ENCODE results near the gene PACC1.

PACC1 gene

DNA sequence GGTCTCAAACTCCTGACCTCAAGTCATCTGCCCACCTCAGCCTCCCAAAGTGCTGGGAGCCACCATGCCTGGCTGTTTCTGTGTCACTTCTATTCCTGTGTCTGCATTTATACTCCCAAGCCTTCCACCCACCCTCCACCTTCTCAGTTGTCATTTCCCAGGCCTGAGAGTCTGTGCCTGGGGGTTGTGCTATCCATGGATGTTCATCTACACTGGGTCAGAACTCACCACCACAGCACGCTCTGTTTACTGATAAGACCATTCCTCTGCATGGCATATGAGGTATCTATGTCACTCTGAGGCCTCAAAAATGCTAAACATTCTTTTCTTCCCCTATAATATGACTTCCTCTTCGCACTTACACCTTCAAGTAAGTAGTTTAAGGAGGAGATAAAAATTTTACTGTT lies 24.1 kb upstream of the PACC1 start:
- Histone ChIP-seq H3K4me1 (ENCODE audit: control insufficient read depth in 2 of 2, insufficient read depth in 2 of 2, low read length in 2 of 2) (peaks cover 0 to 4% of the 10 kb centered on the region in 2 donors), H3K4me3 (ENCODE audit: low read length in 2 of 2) (no peak overlapping the region), H3K9me3 (ENCODE audit: control insufficient read depth in 2 of 2, low read length in 2 of 2) (no peaks in the 10 kb centered on the region), H3K36me3 (ENCODE audit: control insufficient read depth in 2 of 2, insufficient read depth in 2 of 2, low read length in 2 of 2) (no peaks in the 10 kb centered on the region), H3K27me3 (ENCODE audit: control insufficient read depth in 2 of 2, insufficient read depth in 2 of 2, low read length in 2 of 2) (no peaks in the 10 kb centered on the region), H3K27ac (ENCODE audit: low read depth in 2 of 2, low read length in 2 of 2) (no peak overlapping the region), H3K9ac (ENCODE audit: low read depth in 1 of 2, low read length in 2 of 2) (no peak overlapping the region)

DNA sequence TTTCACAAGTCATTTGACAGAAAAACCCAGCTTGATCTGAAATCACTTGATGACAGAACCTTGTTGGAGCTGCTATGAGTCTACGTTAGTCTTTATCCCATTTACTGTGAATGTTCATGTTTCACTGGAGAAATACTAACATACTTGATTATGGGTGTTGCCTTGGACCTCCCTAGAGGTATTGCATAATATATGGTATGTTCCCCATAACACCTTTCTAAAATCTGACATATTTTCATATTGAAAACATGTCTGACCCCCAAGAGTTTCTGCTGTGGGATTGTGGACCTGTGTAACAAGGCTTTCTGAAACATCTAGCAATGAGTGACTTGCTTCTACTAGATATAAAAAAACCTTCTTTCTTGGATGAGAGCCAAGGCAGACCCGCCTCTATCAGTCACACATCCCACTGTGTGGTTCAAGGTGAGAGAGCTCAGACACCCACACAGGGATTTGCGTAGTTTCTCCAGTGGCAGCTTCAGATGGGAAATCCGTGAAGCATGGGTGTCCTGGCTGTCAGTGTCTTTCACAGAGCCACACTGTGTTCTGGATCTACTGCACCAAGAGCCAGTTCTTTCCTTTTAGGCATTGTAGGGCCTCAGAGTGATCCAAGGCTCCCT lies 22.6 kb upstream of the PACC1 start:
- H3K27ac ChIP-seq (ENCODE audit: low read depth in 2 of 2, low read length in 2 of 2), result no peak overlapping the region
- no peak overlapping the region for H3K9ac ChIP-seq (ENCODE audit: low read depth in 1 of 2, low read length in 2 of 2)
- no peaks in the 10 kb centered on the region for H3K9me3 ChIP-seq (ENCODE audit: control insufficient read depth in 2 of 2, low read length in 2 of 2)
- H3K4me1 ChIP-seq (ENCODE audit: control insufficient read depth in 2 of 2, insufficient read depth in 2 of 2, low read length in 2 of 2), result peaks cover 1 to 6% of the 10 kb centered on the region in 2 donors
- H3K27me3 ChIP-seq (ENCODE audit: control insufficient read depth in 2 of 2, insufficient read depth in 2 of 2, low read length in 2 of 2), result no peaks in the 10 kb centered on the region
- H3K36me3 ChIP-seq (ENCODE audit: control insufficient read depth in 2 of 2, insufficient read depth in 2 of 2, low read length in 2 of 2), result no peaks in the 10 kb centered on the region
- H3K4me3 ChIP-seq (ENCODE audit: low read length in 2 of 2), result no peak overlapping the region

GRCh38 chr1:212434992-212435391 lies 20.3 kb upstream of the PACC1 start:
- Histone ChIP-seq H3K27ac (ENCODE audit: low read depth in 2 of 2, low read length in 2 of 2) (no peak overlapping the region), H3K9me3 (ENCODE audit: control insufficient read depth in 2 of 2, low read length in 2 of 2) (no peaks in the 10 kb centered on the region), H3K4me1 (ENCODE audit: control insufficient read depth in 2 of 2, insufficient read depth in 2 of 2, low read length in 2 of 2) (peaks cover 9 to 22% of the 10 kb centered on the region in 2 donors), H3K36me3 (ENCODE audit: control insufficient read depth in 2 of 2, insufficient read depth in 2 of 2, low read length in 2 of 2) (no peaks in the 10 kb centered on the region), H3K4me3 (ENCODE audit: low read length in 2 of 2) (no peak overlapping the region), H3K9ac (ENCODE audit: low read depth in 1 of 2, low read length in 2 of 2) (no peak overlapping the region), H3K27me3 (ENCODE audit: control insufficient read depth in 2 of 2, insufficient read depth in 2 of 2, low read length in 2 of 2) (no peaks in the 10 kb centered on the region)

DNA sequence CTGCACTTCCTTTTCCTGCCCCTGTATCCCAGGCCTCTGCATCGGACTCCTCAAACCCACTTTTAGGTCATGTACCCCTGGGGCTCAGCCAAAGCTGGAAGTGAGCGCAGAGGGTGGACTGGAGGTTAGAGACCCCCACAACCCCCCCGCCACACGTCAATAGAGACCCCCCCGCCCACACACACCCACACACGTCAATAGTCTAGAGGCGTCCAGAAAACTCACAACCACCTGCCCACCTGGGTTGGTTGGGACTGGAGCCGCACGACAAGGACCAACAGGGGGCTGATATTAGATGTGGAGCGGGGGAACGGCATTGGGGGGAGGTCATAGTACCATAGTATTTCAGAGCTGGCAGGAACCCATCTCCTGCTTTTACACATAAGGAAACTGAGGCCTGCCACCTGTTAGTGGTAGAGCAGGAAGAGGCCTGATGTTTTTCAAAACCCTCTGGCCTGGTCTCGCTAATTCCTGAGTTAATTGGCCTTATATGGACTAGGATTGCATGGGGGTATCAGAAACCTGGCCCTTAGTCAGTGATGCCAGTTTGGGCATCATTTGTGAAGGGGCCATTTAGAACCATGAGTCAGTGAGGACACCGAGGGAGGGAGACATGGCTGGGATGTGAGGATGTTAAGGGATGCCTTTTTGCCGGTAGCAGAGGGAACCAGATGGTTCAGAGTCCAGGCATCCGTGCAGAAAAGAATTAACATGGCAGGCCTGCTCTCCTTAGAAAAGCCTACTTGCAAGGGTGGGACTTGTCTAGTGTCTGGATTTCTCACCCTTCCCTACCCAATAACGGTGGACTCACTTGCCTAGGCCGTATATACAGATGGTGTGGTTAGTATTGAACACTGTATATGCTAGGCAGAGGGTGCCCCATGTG lies 19.1 kb upstream of the PACC1 start:
- Histone ChIP-seq H3K27me3 (ENCODE audit: control insufficient read depth in 2 of 2, insufficient read depth in 2 of 2, low read length in 2 of 2) (no peaks in the 10 kb centered on the region), H3K9ac (ENCODE audit: low read depth in 1 of 2, low read length in 2 of 2) (peak overlapping the region; percentile 75 to 77), H3K4me3 (ENCODE audit: low read length in 2 of 2) (peak overlapping the region; percentile 71 to 77), H3K4me1 (ENCODE audit: control insufficient read depth in 2 of 2, insufficient read depth in 2 of 2, low read length in 2 of 2) (peaks cover 9 to 22% of the 10 kb centered on the region in 2 donors), H3K27ac (ENCODE audit: low read depth in 2 of 2, low read length in 2 of 2) (no peak overlapping the region), H3K36me3 (ENCODE audit: control insufficient read depth in 2 of 2, insufficient read depth in 2 of 2, low read length in 2 of 2) (no peaks in the 10 kb centered on the region), H3K9me3 (ENCODE audit: control insufficient read depth in 2 of 2, low read length in 2 of 2) (no peaks in the 10 kb centered on the region)

DNA sequence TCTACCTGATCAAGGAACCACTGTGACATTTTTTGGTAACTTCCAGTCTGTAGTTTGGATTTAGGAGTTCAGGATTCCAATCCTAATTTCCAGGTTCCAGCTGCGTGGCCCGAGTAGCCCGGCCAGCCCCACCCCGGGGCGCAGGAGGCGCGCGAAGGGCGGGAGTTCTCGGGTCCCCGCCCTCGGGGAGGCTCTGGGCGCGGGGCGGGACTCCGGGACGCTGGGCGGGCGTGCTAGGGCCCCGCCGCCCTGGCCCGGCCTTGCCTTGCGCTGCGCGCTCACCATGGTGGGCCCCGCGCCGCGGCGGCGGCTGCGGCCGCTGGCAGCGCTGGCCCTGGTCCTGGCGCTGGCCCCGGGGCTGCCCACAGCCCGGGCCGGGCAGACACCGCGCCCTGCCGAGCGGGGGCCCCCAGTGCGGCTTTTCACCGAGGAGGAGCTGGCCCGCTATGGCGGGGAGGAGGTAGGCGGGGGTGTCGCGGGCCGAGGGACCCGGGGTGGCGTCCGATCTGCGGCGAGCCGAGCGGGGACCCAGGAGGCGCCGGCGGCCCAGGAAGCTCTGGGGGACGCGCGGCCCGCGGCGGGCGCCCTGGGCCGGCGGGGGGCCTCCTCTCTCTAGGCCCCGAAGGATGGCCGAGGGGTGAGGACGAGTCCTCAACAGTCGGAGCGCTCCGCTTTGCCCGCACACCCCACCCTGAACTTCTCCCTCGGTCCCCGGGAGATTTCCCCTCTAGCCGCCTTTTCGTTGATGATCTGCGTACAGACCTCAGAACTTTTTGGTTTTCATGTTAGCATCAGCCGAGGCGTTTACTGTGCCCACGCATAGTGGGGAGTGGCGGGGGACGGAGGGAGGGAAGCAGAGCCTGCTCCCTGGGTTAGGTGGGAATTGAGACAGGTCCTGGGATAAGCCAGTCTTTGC lies 18.2 kb upstream of the PACC1 start, which contains the start of gene NENF:
Gene NENF (plus strand): TSS at position 260 of the 916 bp plus-strand sequence. CDS start 24 bp downstream, at position 284.
- Histone ChIP-seq H3K9ac (ENCODE audit: low read depth in 1 of 2, low read length in 2 of 2) (peak within 1 kb of the TSS; percentile 75 to 77), H3K27me3 (ENCODE audit: control insufficient read depth in 2 of 2, insufficient read depth in 2 of 2, low read length in 2 of 2) (no peaks in the 10 kb centered on the region), H3K4me1 (ENCODE audit: control insufficient read depth in 2 of 2, insufficient read depth in 2 of 2, low read length in 2 of 2) (peaks cover 9 to 22% of the 10 kb centered on the region in 2 donors), H3K36me3 (ENCODE audit: control insufficient read depth in 2 of 2, insufficient read depth in 2 of 2, low read length in 2 of 2) (no peaks in the 10 kb centered on the region), H3K27ac (ENCODE audit: low read depth in 2 of 2, low read length in 2 of 2) (peak within 1 kb of the TSS; percentile 48 to 60), H3K4me3 (ENCODE audit: low read length in 2 of 2) (peak within 1 kb of the TSS; percentile 71 to 77), H3K9me3 (ENCODE audit: control insufficient read depth in 2 of 2, low read length in 2 of 2) (no peaks in the 10 kb centered on the region)

GRCh38 chr1:212432272-212432660 lies 17.6 kb upstream of the PACC1 start:
- Histone ChIP-seq H3K36me3 (ENCODE audit: control insufficient read depth in 2 of 2, insufficient read depth in 2 of 2, low read length in 2 of 2) (no peaks in the 10 kb centered on the region), H3K9ac (ENCODE audit: low read depth in 1 of 2, low read length in 2 of 2) (peak overlapping the region; percentile 63 to 75), H3K27me3 (ENCODE audit: control insufficient read depth in 2 of 2, insufficient read depth in 2 of 2, low read length in 2 of 2) (no peaks in the 10 kb centered on the region), H3K27ac (ENCODE audit: low read depth in 2 of 2, low read length in 2 of 2) (peak overlapping the region; percentile 17 to 19), H3K4me1 (ENCODE audit: control insufficient read depth in 2 of 2, insufficient read depth in 2 of 2, low read length in 2 of 2) (peaks cover 9 to 22% of the 10 kb centered on the region in 2 donors), H3K9me3 (ENCODE audit: control insufficient read depth in 2 of 2, low read length in 2 of 2) (no peaks in the 10 kb centered on the region), H3K4me3 (ENCODE audit: low read length in 2 of 2) (peak overlapping the region; percentile 64 to 77)

- peak overlapping the region in 1 of 2 donors; percentile 60 for H3K27ac ChIP-seq (ENCODE audit: low read depth in 2 of 2, low read length in 2 of 2)
- no peaks in the 10 kb centered on the region for H3K36me3 ChIP-seq (ENCODE audit: control insufficient read depth in 2 of 2, insufficient read depth in 2 of 2, low read length in 2 of 2)
- H3K27me3 ChIP-seq (ENCODE audit: control insufficient read depth in 2 of 2, insufficient read depth in 2 of 2, low read length in 2 of 2), result no peaks in the 10 kb centered on the region
- peak overlapping the region in 1 of 2 donors; percentile 12 for H3K9ac ChIP-seq (ENCODE audit: low read depth in 1 of 2, low read length in 2 of 2)
- H3K4me1 ChIP-seq (ENCODE audit: control insufficient read depth in 2 of 2, insufficient read depth in 2 of 2, low read length in 2 of 2), result peaks cover 9 to 22% of the 10 kb centered on the region in 2 donors
- no peak overlapping the region for H3K4me3 ChIP-seq (ENCODE audit: low read length in 2 of 2)
- H3K9me3 ChIP-seq (ENCODE audit: control insufficient read depth in 2 of 2, low read length in 2 of 2), result no peaks in the 10 kb centered on the region
These were observed 17.0 kb upstream of the PACC1 start for GRCh38 chr1:212431644-212432043.

DNA sequence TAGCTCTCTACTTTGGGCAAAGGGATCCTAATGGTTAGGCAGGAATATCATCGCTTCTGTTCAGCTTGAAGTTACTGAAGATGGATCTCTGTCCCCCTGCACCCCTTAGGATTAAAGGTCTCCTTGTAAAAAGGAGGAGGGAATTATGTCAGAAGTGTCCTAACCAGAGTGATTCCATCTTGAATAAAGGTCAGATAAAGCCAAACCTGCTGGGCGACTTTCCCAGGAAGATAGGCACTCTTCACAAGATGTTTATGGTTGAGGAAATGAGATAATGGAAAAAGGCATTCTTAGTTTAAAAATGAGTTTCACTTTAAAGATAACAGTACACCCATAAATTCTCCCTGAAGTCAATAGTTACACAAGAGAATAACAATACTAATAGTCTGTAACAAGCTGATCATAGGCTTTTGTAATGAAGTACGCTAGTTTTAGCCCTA lies 16.3 kb upstream of the PACC1 start:
- H3K4me1 ChIP-seq (ENCODE audit: control insufficient read depth in 2 of 2, insufficient read depth in 2 of 2, low read length in 2 of 2), result peaks cover 9 to 22% of the 10 kb centered on the region in 2 donors
- H3K27ac ChIP-seq (ENCODE audit: low read depth in 2 of 2, low read length in 2 of 2), result peak overlapping the region; percentile 51 to 60
- H3K36me3 ChIP-seq (ENCODE audit: control insufficient read depth in 2 of 2, insufficient read depth in 2 of 2, low read length in 2 of 2), result no peaks in the 10 kb centered on the region
- H3K4me3 ChIP-seq (ENCODE audit: low read length in 2 of 2), result no peak overlapping the region
- peak overlapping the region in 1 of 2 donors; percentile 12 for H3K9ac ChIP-seq (ENCODE audit: low read depth in 1 of 2, low read length in 2 of 2)
- H3K27me3 ChIP-seq (ENCODE audit: control insufficient read depth in 2 of 2, insufficient read depth in 2 of 2, low read length in 2 of 2), result no peaks in the 10 kb centered on the region
- H3K9me3 ChIP-seq (ENCODE audit: control insufficient read depth in 2 of 2, low read length in 2 of 2), result no peaks in the 10 kb centered on the region

DNA sequence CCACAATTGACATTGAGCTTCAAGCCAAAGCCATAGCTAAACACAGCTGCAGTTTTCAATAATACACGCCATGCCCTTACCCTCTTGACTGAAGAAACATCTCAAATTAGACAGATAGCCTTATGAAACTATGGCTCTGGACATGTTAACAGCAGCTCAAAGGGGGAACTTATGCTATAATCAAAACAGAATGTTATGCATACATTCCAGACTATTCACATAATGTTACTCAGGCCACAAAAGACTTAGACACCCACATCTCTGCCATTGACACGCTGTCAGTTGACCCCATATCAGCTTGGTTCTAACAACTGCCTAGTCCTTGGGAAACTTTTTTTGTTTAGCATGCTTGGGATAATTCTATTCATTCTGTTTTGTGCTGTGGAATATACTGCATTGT lies 15.7 kb upstream of the PACC1 start:
- Histone ChIP-seq H3K9ac (ENCODE audit: low read depth in 1 of 2, low read length in 2 of 2) (no peak overlapping the region), H3K27ac (ENCODE audit: low read depth in 2 of 2, low read length in 2 of 2) (no peak overlapping the region), H3K4me1 (ENCODE audit: control insufficient read depth in 2 of 2, insufficient read depth in 2 of 2, low read length in 2 of 2) (peaks cover 9 to 22% of the 10 kb centered on the region in 2 donors), H3K4me3 (ENCODE audit: low read length in 2 of 2) (no peak overlapping the region), H3K27me3 (ENCODE audit: control insufficient read depth in 2 of 2, insufficient read depth in 2 of 2, low read length in 2 of 2) (no peaks in the 10 kb centered on the region), H3K36me3 (ENCODE audit: control insufficient read depth in 2 of 2, insufficient read depth in 2 of 2, low read length in 2 of 2) (no peaks in the 10 kb centered on the region), H3K9me3 (ENCODE audit: control insufficient read depth in 2 of 2, low read length in 2 of 2) (no peaks in the 10 kb centered on the region)

Measured in mucosa of rectum (tissue), 2 donors.